ENCODE results near the gene FMN1.

FMN1 gene

DNA sequence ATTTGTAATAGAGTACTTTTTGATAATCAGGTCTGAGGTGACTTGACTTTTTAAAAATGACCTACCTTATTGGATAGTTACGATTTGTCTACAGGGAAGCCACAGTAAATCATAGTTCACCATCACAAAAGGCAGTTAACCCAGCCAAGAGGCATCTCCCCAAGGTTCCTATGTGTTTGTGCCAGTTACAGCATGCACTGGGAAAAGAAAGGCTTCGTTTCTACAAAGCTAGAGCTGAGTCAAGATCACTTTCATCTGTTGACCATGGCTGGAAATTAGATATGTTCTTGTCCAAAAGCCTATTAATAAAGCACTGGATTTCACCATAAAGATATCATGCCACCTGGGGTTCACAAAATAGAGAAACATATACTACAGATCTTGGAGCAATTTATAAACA is 336.8 kb downstream of the FMN1 start:
- Mint-ChIP-seq H3K4me1 (peaks cover 17% of the 10 kb centered on the region), H3K9me3 (no peaks in the 10 kb centered on the region), H3K4me3 (no peak overlapping the region), H3K27ac (no peak overlapping the region), H3K27me3 (ENCODE audit: low read depth) (peaks cover 7% of the 10 kb centered on the region), H3K36me3 (ENCODE audit: low read depth) (peaks cover 4% of the 10 kb centered on the region)
- TF ChIP-seq, protein P1, sequence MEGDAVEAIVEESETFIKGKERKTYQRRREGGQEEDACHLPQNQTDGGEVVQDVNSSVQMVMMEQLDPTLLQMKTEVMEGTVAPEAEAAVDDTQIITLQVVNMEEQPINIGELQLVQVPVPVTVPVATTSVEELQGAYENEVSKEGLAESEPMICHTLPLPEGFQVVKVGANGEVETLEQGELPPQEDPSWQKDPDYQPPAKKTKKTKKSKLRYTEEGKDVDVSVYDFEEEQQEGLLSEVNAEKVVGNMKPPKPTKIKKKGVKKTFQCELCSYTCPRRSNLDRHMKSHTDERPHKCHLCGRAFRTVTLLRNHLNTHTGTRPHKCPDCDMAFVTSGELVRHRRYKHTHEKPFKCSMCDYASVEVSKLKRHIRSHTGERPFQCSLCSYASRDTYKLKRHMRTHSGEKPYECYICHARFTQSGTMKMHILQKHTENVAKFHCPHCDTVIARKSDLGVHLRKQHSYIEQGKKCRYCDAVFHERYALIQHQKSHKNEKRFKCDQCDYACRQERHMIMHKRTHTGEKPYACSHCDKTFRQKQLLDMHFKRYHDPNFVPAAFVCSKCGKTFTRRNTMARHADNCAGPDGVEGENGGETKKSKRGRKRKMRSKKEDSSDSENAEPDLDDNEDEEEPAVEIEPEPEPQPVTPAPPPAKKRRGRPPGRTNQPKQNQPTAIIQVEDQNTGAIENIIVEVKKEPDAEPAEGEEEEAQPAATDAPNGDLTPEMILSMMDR (IDR thresholded peaks at IDR 0.05; ENCODE audit: unreplicated experiment in 3 of 3): no peak

DNA sequence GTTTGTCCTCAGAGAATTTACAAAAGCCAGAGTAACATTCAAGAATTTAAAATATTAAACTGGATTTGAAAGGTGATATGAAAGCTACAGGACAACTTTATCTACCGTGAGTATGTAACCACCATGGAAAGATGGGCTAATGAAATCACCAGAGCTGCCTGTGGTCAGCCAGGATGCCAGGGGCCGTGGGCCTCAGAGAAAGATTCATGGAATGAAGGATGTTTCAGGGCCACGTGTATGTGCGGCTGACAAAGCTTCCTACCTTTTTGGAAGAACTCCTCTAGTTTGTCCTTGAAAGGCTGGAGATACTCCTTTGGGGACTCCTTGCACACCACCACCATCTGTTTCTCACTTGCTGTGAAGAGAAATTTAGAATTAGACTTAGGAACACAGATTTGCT is 337.8 kb downstream of the FMN1 start:
- no peaks in the 10 kb centered on the region for H3K9me3 Mint-ChIP-seq
- no peak overlapping the region for H3K27ac Mint-ChIP-seq
- H3K36me3 Mint-ChIP-seq (ENCODE audit: low read depth): peaks cover 4% of the 10 kb centered on the region
- no peak overlapping the region for H3K4me3 Mint-ChIP-seq
- H3K4me1 Mint-ChIP-seq: peaks cover 7% of the 10 kb centered on the region
- H3K27me3 Mint-ChIP-seq (ENCODE audit: low read depth): peaks cover 4% of the 10 kb centered on the region
- TF ChIP-seq, protein P1 (IDR thresholded peaks at IDR 0.05; ENCODE audit: unreplicated experiment in 3 of 3): no peak

DNA sequence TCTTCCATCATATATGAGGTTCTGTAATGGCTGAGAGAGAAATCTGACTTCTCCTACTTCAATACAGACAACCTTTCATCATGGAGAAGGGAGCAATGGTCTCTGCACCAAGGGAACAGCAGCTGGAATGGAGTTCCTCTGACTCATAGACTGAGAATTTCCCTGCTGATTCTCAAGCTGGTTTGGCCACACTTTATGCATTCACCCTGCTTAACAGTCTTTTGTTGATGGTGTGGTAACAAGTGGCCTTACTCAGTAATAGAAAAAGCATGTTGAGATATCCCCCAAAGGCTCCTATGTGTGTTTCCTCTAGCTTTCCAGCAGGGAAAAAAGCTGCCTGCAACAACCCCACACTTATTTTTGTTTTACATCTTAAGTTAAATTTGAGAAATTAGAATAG is 338.6 kb downstream of the FMN1 start:
- no peak overlapping the region for H3K4me3 Mint-ChIP-seq
- H3K4me1 Mint-ChIP-seq: no peaks in the 10 kb centered on the region
- no peaks in the 10 kb centered on the region for H3K9me3 Mint-ChIP-seq
- H3K27me3 Mint-ChIP-seq (ENCODE audit: low read depth): peaks cover 4% of the 10 kb centered on the region
- peaks cover 4% of the 10 kb centered on the region for H3K36me3 Mint-ChIP-seq (ENCODE audit: low read depth)
- no peak overlapping the region for H3K27ac Mint-ChIP-seq
- TF ChIP-seq, protein P1 (IDR thresholded peaks at IDR 0.05; ENCODE audit: unreplicated experiment in 3 of 3): no peak

DNA sequence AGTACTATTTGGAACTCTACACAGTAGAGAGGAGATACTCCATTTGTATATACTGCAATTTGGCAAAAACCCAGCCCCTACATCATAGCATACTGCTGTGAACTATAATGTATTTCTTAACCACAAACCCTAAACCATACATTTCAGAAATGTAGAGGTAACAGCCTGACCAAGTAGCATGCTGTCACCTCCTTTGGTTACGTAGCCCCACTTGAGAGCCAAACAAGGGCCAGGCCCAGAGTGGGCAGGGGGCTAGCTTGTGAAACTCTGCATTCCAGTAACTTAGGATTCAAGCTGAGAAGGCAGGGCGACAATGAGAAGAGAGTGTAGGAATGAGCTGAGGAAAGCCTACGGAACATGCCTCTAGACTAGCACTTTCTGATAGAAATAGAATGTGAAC is 340.9 kb downstream of the FMN1 start:
- peaks cover 2% of the 10 kb centered on the region for H3K9me3 Mint-ChIP-seq
- no peaks in the 10 kb centered on the region for H3K27me3 Mint-ChIP-seq (ENCODE audit: low read depth)
- H3K4me1 Mint-ChIP-seq: no peaks in the 10 kb centered on the region
- TF ChIP-seq, protein P1 (IDR thresholded peaks at IDR 0.05; ENCODE audit: unreplicated experiment in 3 of 3): no peak
- H3K36me3 Mint-ChIP-seq (ENCODE audit: low read depth): peaks cover 5% of the 10 kb centered on the region
- no peak overlapping the region for H3K27ac Mint-ChIP-seq
- no peak overlapping the region for H3K4me3 Mint-ChIP-seq

DNA sequence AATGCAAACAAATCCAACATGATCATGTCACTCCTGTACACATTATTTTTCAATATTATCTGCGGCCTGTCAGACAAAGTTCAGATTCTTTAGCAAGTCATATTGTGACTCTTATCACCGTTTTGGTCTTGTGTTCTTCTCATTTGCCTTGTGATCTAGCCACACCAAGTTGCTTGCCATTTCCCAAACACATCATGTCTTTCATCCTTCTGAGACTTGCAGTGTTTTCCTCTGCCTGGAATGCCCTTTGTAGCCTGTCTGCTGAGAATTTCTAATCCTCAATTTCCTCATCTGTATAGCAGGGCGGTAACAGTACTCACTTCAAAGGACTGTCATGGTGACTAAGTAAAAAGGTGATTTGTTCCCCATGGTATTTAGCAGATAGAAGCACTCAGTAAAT is 341.7 kb downstream of the FMN1 start:
- Mint-ChIP-seq H3K27me3 (ENCODE audit: low read depth) (no peaks in the 10 kb centered on the region), H3K4me3 (no peak overlapping the region), H3K4me1 (no peaks in the 10 kb centered on the region), H3K9me3 (peaks cover 4% of the 10 kb centered on the region), H3K27ac (no peak overlapping the region), H3K36me3 (ENCODE audit: low read depth) (peaks cover 13% of the 10 kb centered on the region)
- TF ChIP-seq, protein P1 (IDR thresholded peaks at IDR 0.05; ENCODE audit: unreplicated experiment in 3 of 3): no peak

DNA sequence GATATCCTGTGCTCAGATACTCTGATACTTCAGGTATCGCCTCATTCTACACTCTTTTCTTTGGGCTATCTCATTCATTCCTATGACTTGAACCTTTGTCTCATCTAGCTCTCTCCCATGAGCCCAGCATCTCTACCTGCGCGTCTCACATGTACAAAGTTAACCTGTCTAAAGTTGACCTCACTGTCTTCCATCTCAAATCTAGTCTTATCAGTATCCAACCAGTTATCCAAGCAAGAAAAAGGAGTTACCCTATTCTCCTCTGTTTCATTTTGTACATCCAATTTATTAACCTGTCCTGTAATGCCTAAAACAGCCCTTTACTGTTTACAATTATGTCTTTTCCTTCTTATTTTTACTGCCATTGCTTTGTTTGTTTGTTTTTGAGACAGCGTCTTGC is 342.5 kb downstream of the FMN1 start:
- H3K4me1 Mint-ChIP-seq: no peaks in the 10 kb centered on the region
- H3K27me3 Mint-ChIP-seq (ENCODE audit: low read depth): no peaks in the 10 kb centered on the region
- peaks cover 18% of the 10 kb centered on the region for H3K36me3 Mint-ChIP-seq (ENCODE audit: low read depth)
- peaks cover 4% of the 10 kb centered on the region for H3K9me3 Mint-ChIP-seq
- no peak overlapping the region for H3K27ac Mint-ChIP-seq
- no peak overlapping the region for H3K4me3 Mint-ChIP-seq
- TF ChIP-seq, protein P1 (IDR thresholded peaks at IDR 0.05; ENCODE audit: unreplicated experiment in 3 of 3): no peak

All from nephron (organoid).